Measurements from ENCODE around the gene B3GALT5. TPM values are rescaled to one million over a fixed set of nuclear protein-coding genes. Genes with fewer than 3 reads are reported as not detected.

B3GALT5 gene
- total RNA-seq, 4 donors from 2014 or later = under 0.01 TPM; not detected in 3

DNA sequence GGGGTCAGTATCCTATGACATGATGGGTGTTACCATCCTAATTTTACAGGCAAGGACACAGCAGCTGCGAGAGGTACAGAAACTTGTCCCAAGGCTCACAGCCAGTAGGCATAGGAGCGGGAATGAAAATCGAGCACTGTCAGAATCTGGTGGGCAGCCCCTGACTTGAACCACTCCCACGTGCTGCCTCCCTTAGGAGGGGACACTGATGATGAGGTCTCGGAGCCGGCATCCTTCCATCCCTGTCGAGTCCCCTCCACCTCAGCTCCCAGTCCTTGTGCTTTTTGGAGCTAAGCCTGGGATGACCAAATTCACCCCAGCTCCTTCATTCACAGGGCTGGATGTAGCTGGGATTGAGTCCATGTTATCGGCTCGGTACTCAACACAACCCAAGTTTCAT, 49.0 kb downstream of the B3GALT5 start:
- TF ChIP-seq, protein P1, sequence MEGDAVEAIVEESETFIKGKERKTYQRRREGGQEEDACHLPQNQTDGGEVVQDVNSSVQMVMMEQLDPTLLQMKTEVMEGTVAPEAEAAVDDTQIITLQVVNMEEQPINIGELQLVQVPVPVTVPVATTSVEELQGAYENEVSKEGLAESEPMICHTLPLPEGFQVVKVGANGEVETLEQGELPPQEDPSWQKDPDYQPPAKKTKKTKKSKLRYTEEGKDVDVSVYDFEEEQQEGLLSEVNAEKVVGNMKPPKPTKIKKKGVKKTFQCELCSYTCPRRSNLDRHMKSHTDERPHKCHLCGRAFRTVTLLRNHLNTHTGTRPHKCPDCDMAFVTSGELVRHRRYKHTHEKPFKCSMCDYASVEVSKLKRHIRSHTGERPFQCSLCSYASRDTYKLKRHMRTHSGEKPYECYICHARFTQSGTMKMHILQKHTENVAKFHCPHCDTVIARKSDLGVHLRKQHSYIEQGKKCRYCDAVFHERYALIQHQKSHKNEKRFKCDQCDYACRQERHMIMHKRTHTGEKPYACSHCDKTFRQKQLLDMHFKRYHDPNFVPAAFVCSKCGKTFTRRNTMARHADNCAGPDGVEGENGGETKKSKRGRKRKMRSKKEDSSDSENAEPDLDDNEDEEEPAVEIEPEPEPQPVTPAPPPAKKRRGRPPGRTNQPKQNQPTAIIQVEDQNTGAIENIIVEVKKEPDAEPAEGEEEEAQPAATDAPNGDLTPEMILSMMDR (IDR thresholded peaks at IDR 0.05; ENCODE audit: low read depth) = no peak

DNA sequence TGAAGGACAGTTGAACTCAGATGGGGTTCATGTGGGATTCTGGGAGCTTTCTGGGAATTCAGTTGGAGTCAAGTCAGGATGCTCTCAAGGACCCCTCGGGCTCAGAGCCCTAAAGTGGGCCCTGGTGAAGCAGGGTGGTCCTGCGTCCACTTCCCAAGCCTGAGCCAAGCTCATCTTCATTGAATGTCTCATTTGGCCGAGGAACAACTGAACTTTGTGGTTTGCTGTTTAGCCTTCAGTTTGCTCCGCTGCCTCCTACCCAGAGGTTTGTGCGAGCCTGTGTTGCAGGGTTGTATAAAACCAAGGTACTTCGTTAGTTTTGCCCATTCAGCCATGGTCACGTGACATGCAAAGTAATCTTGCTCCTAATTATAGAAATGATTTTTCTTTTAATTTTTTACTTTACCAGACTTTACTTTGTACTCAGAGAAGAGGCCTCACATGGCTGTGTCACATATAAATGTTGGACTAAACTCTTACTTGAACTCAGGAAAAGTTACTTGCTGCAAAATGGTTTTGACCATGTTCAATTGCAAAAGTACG, 49.7 kb downstream of the B3GALT5 start:
- TF ChIP-seq, protein P1 (IDR thresholded peaks at IDR 0.05; ENCODE audit: low read depth) = no peak

DNA sequence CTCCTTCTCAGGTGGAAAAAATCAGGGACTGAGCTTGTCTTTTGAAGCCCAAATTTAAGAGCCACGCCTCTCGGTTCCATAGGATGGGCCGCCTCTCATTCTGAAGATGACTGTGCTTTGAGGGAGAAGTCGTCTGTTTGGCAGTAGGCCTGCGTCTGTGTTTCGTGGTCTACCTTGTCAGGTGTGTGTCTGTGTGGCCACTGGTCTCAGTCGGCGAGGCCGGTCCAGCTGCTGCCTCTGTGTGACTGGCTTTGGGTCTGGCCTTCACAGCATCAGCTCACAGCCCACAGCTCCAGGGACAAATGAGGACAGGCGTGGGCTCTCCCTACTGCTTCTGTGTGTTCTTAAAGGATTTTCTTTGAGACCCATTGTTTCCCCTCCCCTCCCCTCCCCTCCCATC, 50.3 kb downstream of the B3GALT5 start:
- TF ChIP-seq, protein P1 (IDR thresholded peaks at IDR 0.05; ENCODE audit: low read depth) = no peak

DNA sequence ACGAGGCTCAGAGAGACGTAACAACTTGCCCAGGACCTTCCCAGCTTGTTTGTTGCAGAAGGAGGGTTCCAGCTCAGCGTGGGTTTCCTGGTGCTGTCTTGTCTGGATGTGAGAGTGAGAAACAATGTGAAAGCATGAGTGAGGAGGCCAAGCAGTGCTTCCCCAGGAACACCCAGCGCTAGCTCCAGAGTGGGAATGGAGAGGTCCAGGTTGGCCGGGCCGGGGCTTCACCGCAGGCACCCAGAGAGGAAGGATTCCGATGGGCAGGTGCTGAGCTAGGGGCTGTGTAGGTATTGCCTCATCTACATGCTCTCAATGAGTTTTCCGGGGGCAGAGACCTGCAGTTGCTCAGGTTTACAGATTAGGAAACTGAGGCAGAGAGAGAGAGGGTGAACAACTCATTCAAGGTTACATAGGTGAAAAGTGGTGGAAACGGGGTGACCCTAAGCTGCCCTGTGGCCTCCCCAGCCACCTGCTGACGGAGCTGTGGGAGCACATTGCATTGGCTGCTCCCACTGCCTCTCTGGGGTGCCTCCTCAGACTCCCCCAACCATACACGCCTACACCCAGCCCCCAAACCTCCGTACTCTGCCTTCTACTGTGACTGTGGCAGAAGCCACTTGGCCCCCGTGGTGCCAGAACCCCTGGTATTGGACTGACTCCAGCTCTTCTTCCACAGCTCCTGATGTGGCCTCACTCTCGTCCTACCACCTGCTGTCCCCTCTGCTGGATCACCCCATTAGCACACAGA, 51.2 kb downstream of the B3GALT5 start:
- TF ChIP-seq, protein P1 (IDR thresholded peaks at IDR 0.05; ENCODE audit: low read depth) = no peak

DNA sequence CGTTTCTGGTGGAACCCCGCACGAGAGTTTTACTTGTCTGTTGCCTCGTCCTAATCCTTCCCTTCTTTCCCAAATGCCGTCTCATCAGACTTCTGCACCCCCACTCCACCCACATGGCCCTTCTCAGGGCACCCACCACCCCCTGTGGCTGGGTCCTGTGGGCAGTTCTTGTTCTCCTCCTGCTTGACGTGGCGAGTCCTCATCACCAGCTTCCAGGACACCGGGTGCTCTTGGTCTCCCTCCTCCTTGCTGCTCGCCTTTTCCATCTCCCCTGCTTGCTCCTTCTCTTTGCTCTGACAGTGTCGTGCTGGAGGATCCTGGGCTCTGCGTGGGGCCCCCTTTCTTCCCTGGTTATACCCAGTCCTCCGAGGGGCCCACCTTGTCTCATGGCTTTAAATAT, 51.8 kb downstream of the B3GALT5 start:
- TF ChIP-seq, protein P1 (IDR thresholded peaks at IDR 0.05; ENCODE audit: low read depth) = no peak

DNA sequence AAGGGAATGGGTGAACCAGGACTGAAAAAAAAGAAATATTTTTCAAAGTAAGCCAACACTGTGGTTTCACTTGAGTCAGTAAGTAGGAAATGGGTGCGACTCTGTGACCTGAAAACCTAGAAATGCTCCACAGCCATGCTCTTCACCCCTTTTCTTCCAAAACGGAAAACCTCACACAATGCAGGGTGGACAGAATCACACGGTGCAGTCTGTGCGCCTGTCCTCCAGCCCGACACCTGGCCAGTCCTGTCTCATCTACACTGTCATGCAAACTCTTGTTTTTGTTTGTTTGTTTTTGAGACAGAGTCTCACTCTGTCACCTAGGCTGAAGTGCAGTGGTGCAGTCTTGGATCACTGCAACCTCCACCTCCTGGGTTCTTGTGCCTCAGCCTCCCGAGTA, 53.3 kb downstream of the B3GALT5 start:
- TF ChIP-seq, protein P1 (IDR thresholded peaks at IDR 0.05; ENCODE audit: low read depth) = no peak

DNA sequence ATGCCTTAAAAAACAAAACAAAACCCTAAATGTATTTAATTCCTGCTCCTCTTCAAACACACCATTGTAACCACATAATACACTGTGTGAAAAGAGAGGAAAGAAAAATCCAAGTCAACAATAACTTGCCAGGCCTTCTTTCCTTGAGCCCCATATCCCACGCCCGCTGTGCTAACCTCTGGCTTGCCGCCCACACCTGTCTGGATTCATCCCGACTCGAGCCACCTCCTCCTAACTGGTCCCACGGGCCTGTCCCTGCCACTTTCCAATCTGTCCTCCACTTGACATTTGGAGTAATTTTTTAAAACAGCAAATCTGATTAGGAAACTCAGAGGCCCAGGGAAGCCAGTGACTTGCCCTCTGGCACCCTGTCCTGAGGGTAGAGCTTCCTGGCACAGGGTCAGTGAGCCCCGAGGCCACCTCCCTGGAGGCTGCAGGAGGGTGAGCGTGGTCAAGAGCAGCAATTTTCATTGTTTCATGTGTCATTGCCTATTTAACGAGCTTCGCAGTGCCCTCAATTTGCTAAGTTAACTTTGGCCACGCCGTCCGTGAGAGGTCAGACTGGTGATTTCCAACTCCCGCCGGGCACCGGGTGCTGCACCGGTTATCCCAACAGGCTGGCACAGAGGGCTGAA, 54.1 kb downstream of the B3GALT5 start:
- TF ChIP-seq, protein P1 (IDR thresholded peaks at IDR 0.05; ENCODE audit: low read depth) = no peak
